HTR-8/SVneo (cell line): ENCODE measurements around the gene SLC13A3.

ENCODE experiments used
- DNase-seq: peaks from one replicate; pipeline ENCODE4 v3.0.0; 2011; ENCODE audit warnings: low spot score, mixed read lengths; ENCODE audit not compliant: insufficient read length
- FAIRE-seq: peaks from 2 replicates; lab custom pipeline; 2011; peaks lifted over from hg19 to GRCh38; lab: Jason Lieb, UNC

The SLC13A3 gene

GRCh38 chr20:46564241-46564957 lies 86.9 kb downstream of the SLC13A3 start:
- DNase-seq (no peak), FAIRE-seq (peak; percentile 23)

DNA sequence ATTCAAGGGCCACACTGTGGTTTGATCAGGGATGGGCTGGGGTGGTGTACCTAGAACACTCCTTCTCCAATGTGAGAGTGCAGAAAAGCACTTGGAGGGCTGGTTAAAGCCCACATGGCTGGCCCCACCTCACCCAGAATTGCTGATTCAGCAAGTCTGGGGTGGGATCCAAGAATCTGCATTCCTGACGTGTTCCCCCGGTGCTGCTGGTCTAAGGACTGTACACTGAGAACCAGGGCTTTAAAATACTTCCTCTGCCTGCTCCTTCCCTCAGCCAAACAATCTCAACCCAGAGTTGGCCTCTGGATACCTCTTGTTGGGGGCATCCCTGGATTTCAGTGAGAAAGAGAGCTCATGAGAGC lies 87.4 kb downstream of the SLC13A3 start:
- FAIRE-seq (no peak), DNase-seq (no peak)

DNA sequence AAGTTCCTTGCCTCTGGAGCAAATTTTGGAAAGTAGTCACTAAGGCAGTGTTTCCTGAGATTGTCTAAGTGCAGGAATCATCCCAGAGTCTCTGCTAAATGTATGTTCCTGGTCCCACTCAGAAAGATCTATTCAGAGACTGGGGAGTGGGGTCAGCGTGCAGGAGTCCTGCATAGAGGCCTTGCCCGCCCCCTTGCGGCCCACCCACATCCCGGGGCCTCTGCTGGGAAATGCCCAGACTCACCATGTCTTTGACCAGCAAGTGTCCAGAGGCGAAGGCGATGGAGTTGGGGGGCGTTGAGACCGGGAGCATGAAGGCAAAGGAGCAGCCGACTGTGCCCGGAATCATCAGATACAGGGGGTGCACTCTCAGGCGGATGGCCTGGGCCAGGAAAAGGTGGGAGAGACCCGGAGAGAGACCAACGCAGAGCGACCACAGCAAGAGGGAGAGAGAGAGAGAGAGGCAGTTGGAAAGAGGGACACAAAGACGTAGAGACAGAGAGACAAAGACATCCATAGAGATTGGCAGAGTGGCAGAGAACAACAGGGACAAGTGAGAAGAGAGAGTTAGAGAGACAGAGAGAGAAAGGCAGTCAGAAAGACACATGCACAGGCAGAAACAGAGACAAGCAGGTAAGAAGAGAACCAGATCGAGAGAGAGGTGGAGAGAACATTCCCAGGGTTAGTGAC lies 87.9 kb downstream of the SLC13A3 start:
- FAIRE-seq (no peak), DNase-seq (no peak)

DNA sequence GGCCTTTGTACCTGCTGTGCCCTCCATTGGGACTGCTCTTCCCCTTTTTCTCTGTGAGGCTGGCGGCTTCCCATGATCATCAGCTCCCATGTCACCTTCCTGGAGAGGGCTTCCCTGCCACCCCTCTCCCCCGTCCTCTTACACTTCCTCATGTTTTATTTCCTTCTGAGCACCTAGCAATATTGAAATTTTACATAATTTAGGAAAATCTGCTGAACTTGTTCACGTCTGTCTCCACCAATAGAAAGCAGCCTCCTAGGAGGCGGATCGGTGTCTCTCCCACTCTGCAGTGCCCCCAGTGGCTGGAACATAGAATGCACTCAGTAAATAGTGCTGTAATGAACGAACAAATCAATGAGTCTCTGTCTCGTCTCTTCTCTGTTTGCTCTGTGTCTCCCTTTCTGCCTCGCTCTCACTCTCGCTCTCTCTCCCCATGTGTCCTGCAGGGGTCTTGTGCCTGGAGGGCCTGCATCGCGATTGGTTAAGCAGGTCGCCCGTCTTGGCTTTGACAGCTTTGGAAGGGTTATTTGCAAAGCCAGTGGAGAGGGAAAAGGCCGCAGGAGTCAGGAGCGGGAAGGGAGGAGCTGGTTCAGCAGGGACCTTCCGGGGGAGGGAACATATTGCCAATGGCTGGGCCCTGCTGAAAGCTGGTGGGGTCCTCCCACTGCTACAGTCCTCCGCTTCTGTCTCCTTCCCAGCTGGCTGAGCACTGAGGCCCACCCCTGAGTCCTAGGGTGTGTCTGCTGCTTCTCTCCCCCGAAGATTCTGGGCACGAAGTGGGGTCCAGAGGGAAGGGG lies 88.7 kb downstream of the SLC13A3 start:
- FAIRE-seq (peak; percentile 91), DNase-seq (peak; percentile 88)

DNA sequence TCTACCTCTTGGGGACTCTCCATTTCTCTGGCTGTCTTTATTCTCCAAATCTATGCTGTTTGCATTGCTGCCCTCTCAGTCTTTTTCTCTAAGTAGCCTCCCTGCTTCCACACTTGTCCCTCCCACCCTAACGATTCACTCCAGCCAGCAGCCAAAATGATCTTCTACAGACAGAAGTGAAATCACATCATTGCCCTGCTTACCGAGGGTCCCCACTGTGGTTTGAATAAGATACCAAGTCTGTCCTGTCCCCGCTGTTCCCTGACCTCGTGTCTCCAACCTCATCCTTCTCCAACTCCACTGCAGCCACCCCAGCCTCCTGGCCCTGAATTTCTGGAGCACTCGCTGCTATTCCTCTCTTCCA lies 89.3 kb downstream of the SLC13A3 start:
- FAIRE-seq (no peak), DNase-seq (no peak)

GRCh38 chr20:46559685-46560440 lies 91.4 kb downstream of the SLC13A3 start:
- DNase-seq (no peak), FAIRE-seq (peak; percentile 48)

- DNase-seq: no peak
- no peak for FAIRE-seq
Observed at GRCh38 chr20:46559001-46559400, 92.3 kb downstream of the SLC13A3 start.

DNA sequence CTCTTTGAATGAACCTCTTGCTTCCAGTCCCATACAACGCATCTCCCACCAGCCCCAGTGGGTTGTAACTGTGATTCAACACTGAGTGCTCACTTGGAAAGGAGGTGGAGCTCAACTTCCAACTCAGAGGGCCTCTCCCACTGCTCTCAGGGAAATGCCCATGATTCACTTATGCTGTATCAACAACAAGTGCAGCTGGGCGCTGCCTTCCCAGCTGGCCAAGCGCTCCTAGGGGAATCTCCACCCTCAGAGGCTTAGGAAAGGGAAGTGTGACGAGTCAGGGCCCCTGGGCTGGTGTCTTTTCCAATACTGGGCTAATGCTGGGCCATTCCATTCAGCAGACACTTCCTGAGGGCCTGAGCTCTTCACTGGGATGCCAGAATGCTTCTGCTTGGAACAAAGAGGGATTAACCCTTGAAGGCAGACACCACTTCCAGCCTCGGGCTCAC lies 92.7 kb downstream of the SLC13A3 start:
- DNase-seq (peak; percentile 85), FAIRE-seq (peak; percentile 86)

DNA sequence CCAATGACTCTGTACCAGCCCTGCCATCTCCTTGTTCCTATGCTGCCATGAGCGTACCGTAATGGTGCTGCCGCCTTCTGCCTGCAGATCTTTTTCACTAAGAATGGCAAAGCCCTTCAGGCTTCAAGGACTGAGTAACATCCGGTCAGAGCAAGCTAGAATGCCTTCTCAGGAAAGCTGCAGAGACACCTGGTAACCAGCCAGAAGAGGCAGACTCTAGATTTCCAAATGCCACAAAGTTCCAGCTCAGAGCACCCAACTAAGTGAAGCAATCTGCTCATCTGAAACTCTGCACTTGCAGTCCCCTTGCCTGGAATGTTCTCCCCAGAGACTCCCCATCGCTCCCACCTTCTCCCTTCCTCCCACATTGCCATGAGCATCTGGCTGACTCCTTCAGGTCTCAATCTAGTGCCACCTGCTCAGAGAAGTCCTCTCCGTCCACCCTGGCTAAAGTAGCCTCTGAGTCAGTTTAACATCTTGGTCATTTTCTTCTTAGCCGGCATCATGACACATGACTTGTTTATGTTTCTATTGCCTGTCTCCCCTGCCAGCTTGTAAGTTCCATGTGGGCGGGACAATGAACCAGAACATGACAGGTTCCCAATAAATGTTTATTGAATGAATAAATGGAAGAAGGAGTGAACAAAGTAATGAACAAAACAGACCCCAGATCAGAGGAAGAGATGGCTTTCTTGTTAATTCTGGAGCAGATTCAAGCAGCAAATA lies 93.9 kb downstream of the SLC13A3 start:
- FAIRE-seq (peak; percentile 84), DNase-seq (no peak)

DNA sequence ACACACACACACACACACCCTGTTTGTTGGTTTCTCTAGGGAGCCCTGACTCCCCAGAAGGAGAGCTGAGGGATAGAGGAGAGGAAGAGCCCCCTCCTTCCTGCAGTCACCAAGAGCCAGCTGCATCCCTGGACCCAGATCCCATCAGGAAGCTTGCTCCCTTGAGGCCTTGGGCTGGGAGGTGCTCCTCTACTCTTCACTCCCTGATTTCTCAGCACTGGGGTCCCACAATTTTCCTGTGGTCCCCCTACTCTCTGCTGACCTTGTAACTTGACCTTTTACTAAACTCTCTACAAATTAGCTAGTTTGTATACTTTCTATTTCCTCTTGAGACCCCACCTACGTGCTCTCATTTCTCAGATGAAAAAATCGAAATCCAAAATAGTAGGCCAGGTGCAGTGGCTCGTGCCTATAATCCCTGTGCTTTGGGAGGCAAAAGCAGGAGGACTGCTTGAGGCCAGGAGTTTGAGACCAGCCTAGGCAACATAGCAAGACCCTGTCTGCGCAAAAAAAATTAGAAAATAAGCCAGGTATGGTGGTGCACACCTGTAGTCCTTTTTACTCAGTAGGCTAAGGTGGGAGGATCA lies 95.8 kb downstream of the SLC13A3 start:
- no peak for DNase-seq
- FAIRE-seq: no peak

GRCh38 chr20:46554828-46555227 lies 96.4 kb downstream of the SLC13A3 start:
- DNase-seq (no peak), FAIRE-seq (no peak)

GRCh38 chr20:46553926-46554325 lies 97.3 kb downstream of the SLC13A3 start:
- DNase-seq (no peak), FAIRE-seq (no peak)

GRCh38 chr20:46552460-46553420 lies 98.5 kb downstream of the SLC13A3 start:
- peak; percentile 13 for FAIRE-seq
- DNase-seq: no peak

GRCh38 chr20:46551522-46552381 lies 99.5 kb downstream of the SLC13A3 start:
- FAIRE-seq: peak; percentile 16
- no peak for DNase-seq

DNA sequence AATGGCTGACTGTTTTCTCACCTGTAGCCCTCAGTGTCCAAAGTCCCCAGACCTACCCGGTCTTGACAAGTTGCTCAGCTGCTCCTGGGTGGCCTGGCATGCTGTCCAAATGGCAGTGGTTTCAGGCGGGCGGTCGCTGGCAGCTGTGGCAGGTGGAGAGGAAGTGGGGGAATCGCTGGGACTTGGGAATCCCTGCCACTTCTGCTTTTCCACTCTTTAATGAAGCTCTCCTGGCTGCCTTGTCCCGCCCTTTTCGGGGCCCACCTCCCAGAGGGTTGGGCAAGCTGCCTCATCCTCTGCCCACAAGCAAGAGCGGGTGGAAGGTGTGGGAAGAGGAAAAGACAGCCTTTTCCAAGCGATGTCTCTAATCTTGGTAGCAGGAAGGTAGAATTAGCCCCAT lies 100.8 kb downstream of the SLC13A3 start, which contains the start of gene OCSTAMP:
Gene OCSTAMP (minus strand): TSS at position 194 of the 400 bp plus-strand sequence. CDS start 94 bp downstream, at position 100.
- no peak for DNase-seq
- FAIRE-seq: no peak

DNA sequence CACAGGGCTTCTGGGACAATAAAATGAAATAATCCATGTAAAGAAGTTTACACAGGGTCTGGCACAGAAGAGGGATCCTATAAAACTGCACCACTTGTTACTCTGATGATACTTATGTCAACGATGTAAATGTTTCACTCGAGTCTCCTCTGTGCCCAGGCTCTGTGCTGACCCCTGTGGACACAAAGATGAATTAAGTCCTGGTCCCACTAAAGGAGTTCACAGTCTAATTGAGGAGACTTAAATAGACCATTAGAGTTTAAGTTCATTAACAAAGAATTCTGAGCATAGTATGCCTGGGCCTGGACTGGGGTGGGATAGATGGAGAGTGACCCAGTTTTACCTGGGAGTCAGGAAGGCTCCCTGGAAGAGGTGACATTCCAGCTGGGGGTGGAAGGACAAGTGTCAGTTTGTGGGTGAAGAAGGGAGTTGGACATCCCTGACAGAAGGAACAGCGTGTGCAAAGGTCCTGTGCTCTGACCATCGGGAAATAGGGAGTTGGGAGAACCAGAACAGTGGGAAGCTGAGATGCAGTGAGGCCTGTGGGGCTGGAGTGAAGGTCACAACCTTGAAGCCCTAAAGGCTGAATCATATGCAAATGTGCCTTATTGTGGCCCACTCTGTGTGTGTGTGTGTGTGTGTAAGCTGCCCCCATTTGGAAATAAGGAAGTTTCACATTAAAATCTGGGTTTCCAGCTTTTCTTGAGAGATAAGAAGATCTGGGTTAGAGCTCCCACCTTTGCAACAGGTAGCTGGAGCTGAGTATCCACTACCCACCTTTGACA lies 101.9 kb downstream of the SLC13A3 start:
- no peak for DNase-seq
- FAIRE-seq: peak; percentile 59
